VCaP (cell line): ENCODE results near the gene BPIFB3.
"Not testable (repeated sequence)": the region's sequence is repeated elsewhere in the genome, so short reads cannot be mapped to it uniquely, and the experiment has no call there.

ENCODE experiments used
- H3K27ac ChIP-seq: fragments of 450-650 bp; 2 replicates; pipeline ENCODE4 v1.5.1; 2017
- TF ChIP-seq, protein P1 (sequence below): fragments of 450-650 bp; conservative IDR thresholded peaks from 2 replicates; pipeline ENCODE4 v1.5.1; 2017; ENCODE audit warnings: mild to moderate bottlenecking, moderate library complexity

The BPIFB3 gene

DNA sequence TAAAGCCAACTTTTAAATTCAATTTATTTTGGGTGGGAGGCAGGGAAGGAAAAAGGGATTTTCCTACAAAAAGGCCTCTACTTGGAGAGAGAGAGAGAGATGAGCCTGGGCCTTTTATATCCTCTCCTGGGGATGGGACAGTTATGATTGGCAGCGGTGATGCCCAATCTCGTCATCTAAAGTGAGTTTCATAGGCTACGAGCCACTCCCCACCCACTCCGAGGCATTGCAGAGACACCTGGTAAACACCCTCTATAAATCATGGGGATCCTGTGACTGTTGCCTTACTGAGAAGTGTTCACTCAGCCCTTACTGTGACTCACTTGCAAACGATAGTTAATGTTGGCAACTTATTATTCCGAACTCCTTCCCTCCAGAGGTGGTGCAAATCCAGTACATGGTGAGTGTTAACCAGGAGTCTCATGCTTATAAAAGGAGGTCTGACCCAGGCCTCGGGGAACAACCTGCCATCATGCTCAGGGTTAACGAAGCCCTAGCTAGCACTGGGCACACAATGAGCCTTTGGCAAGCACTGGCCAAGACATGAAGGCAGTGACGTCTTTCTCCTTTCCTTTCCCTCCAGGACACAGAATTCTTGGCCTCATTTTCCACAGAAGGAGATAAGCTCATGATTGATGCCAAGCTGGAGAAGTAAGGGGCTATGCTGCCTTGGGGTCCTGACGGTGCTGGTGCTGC is 46.3 kb downstream of the BPIFB3 start:
- TF ChIP-seq, protein P1, sequence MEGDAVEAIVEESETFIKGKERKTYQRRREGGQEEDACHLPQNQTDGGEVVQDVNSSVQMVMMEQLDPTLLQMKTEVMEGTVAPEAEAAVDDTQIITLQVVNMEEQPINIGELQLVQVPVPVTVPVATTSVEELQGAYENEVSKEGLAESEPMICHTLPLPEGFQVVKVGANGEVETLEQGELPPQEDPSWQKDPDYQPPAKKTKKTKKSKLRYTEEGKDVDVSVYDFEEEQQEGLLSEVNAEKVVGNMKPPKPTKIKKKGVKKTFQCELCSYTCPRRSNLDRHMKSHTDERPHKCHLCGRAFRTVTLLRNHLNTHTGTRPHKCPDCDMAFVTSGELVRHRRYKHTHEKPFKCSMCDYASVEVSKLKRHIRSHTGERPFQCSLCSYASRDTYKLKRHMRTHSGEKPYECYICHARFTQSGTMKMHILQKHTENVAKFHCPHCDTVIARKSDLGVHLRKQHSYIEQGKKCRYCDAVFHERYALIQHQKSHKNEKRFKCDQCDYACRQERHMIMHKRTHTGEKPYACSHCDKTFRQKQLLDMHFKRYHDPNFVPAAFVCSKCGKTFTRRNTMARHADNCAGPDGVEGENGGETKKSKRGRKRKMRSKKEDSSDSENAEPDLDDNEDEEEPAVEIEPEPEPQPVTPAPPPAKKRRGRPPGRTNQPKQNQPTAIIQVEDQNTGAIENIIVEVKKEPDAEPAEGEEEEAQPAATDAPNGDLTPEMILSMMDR, result no peak
- H3K27ac ChIP-seq, result no peak overlapping the region

DNA sequence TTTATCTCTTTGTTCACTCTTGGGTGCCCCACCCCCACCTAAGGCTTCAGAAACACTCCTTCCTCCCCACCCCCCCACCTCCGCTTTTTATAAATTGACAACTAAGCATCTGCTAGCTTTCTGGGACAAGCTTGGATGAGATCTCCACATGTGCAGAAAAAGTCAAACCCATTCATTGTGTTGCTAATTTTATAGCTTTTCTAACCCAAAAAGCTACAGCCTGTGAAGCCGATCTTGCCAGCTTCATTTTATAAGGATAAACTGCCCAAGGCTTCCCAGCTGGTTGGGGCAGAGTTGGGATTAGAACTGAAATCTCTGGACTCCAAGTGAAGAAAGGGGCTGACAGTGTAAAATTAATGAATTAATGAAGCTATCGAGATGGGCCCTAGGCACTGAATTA is 49.9 kb downstream of the BPIFB3 start:
- TF ChIP-seq, protein P1, result no peak
- H3K27ac ChIP-seq, result no peak overlapping the region

DNA sequence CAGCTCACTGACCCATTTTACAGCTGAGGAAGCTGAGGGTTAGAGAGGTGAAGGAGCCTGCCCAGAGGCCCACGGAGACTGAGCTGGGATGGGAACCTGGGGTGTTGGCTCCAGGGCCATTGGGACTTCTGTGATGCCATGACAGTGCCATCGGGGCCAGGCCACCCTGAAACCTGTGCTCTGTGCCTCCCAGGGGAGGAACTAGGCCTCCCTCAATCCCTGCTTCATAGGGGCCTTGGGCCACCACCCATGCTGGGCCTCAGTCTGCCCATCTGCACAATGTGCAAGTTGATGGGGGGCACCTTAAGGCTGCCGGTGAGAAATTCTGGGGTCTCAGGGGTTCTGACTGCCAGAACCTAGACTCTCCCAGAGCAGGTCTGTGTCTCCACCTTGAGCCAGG is 50.6 kb downstream of the BPIFB3 start:
- TF ChIP-seq, protein P1, result no peak
- H3K27ac ChIP-seq, result no peak overlapping the region

DNA sequence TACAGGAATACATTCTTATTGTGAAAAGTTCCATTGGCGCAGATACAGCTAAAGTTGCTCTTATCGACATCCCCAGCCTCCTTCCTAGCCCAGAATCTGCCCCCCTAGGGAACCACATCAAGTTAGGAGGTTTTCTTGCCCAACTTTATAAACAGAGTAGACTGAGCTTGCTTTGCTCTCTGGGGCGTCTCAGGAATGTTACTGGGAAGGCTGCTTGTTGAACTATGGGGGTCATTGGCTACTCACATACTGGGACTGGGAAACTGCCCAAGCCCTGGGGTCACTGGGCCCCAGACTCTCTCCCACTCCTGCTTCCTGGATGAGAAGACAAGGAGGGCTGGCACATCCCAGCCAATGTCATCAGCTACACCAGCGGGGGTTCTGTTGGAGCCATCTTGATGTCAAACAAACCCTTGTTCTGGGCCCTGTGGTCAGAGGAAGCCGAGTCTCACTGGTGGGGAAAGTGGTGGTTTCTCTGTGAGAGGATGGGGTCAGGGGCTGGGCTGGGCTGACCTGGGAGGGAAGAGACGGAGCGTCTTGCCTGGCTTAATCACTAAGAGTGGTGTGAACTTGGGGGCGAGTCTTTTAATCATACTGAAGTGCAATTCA is 51.7 kb downstream of the BPIFB3 start:
- TF ChIP-seq, protein P1, result no peak
- H3K27ac ChIP-seq, result no peak overlapping the region

DNA sequence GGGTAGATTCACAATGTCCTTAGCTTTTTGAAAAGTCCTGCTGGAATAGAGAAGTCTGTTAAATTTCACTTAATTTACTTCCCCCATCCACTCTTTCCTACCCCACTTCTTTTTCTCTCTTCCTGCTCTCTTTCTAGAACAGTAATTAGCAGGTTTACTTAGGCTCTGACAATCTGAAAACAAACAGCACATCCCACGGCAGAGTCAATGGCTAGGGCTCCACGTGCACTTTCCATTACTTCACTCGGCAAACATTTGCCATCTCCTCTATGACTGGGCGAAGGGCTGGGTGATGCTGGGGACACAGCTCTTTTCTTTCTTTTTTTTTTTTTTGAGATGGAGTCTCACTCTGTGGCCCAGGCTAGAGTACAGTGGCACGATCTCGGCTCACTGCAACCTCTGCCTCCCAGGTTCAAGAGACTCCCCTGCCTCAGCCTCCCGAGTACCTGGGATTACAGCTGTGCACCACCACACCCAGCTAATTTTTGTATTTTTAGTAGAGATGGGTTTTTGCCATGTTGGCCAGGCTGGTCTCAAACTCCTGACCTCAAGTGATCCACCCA is 52.4 kb downstream of the BPIFB3 start:
- not testable (repeated sequence) for H3K27ac ChIP-seq

DNA sequence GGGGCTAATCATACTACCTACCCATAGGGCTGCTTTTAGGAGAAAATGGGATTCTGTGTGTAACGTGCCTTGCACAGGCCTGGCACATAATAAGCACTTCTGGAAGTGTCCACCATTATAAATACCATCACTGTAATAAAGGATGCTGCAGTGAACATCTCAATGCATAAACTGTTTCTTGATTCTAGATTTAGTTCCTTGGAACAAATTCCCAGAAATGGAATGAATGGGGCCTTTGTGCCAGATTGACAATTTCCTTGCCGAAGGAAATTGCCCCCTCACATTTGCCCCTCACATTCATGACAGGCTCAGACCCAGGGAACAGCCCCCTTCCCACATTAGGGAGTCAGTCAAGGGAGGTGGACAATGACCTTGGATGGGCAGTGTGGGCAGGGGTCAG is 55.0 kb downstream of the BPIFB3 start:
- H3K27ac ChIP-seq, result no peak overlapping the region
- TF ChIP-seq, protein P1, result no peak

DNA sequence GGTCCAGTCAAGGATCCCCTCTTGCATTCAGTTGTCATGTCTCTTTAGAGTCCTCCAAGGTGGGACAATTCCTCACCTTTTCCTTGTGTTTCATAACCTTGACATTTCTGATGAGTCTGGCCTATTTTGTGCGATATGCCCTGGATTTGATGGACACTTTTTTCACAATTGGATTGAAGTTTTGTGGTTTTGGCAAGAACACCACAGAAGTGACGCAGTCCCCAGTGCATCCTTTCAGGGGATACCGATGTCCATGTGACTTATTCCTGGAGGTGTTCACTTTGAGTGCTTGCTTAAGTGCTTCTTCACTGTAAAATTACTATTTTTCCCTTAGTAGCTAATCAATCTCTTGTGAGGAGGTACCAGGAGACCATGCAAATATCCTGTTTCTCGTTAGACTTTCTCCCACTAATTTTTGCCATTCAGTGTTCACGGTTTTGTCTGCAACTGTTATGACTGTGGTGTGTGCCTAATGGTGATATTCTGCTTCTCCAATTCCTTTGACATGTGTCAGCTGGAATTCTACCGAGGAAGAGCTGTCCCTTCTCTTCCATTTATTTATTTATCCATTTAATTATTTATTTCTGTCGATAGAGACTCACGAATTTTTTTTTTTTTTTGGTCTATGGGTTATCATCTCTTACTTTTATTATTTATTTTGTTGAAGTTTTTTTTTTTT is 56.6 kb downstream of the BPIFB3 start:
- TF ChIP-seq, protein P1, result no peak
- H3K27ac ChIP-seq, result no peak overlapping the region
